ENCODE measurements around the gene PTPRS.

Gene PTPRS

DNA sequence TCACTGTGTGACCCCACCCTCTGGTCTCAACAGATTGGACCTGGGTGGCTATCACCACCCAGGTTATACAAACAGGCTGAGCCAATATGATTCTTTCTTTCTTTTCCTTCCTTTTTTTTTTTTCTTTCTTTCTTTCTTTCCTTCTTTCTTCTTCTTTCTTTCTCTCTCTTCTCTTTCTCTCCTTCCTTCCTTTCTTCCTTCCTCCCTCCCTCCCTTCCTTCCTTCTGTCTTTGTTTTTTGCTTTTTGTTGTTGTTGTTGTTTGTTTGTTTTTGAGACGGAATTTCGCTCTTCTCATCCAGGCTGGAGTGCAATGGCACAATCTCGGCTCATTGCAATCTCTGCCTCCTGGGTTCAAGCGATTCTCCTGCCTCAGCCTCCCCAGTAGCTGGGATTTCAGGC lies 17.0 kb upstream of the PTPRS start:
- Histone ChIP-seq H3K4me3 (ENCODE audit: low read depth in 1 of 2, low read length in 2 of 2) (no peak overlapping the region), H2AFZ (ENCODE audit: low read depth, low read length) (no peak overlapping the region), H3K27me3 (ENCODE audit: insufficient read depth, low read length, poor library complexity) (no peaks in the 10 kb centered on the region), H3K27ac (ENCODE audit: low read length) (no peak overlapping the region), H3K4me2 (ENCODE audit: insufficient read depth, low read length) (no peak overlapping the region), H3K4me1 (ENCODE audit: insufficient read depth, low read length) (no peaks in the 10 kb centered on the region), H4K20me1 (ENCODE audit: insufficient read depth, low read length) (peaks cover 7% of the 10 kb centered on the region; the same call in 1 of the 2 replicates), H3K79me2 (ENCODE audit: insufficient read depth, low read length) (no peaks in the 10 kb centered on the region), H3K9ac (ENCODE audit: low read depth, low read length) (no peak overlapping the region), H3K36me3 (ENCODE audit: insufficient read depth, low read length) (no peaks in the 10 kb centered on the region), H3K9me3 (ENCODE audit: insufficient read depth, low read length, severe bottlenecking) (no peaks in the 10 kb centered on the region)
- DNase-seq (no peak), ATAC-seq (ENCODE audit: insufficient read depth, low read depth) (no peak)
- TF ChIP-seq, protein P1, sequence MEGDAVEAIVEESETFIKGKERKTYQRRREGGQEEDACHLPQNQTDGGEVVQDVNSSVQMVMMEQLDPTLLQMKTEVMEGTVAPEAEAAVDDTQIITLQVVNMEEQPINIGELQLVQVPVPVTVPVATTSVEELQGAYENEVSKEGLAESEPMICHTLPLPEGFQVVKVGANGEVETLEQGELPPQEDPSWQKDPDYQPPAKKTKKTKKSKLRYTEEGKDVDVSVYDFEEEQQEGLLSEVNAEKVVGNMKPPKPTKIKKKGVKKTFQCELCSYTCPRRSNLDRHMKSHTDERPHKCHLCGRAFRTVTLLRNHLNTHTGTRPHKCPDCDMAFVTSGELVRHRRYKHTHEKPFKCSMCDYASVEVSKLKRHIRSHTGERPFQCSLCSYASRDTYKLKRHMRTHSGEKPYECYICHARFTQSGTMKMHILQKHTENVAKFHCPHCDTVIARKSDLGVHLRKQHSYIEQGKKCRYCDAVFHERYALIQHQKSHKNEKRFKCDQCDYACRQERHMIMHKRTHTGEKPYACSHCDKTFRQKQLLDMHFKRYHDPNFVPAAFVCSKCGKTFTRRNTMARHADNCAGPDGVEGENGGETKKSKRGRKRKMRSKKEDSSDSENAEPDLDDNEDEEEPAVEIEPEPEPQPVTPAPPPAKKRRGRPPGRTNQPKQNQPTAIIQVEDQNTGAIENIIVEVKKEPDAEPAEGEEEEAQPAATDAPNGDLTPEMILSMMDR (IDR thresholded peaks at IDR 0.05; ENCODE audit: borderline replicate concordance, extremely low read depth, low read length, poor library complexity, severe bottlenecking) = no peak
- no peak for TF ChIP-seq EZH2 (IDR thresholded peaks at IDR 0.05; ENCODE audit: borderline replicate concordance, low read depth, low read length, severe bottlenecking)

DNA sequence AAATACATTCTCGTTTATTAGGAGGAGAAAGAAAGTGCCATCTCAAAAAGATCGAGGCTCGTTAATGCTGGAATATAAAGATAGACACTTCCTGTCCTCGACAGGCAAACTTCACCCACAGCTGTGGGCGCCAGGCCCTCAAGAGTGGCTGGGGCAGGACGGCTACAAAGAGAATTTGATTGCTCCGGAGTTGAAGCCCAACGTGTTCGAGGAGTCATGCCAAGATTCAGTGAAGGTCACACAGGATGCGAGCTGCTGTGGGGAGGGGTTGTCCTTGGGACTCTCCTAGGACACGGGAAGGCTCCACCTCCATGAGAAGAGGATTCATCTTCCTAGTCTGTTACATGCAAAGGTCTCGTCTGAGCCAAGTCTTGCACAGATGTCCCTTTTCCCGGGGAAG lies 16.3 kb upstream of the PTPRS start:
- H3K4me2 ChIP-seq (ENCODE audit: insufficient read depth, low read length) = no peak overlapping the region
- H4K20me1 ChIP-seq (ENCODE audit: insufficient read depth, low read length) = peaks cover 7% of the 10 kb centered on the region; the same call in 1 of the 2 replicates
- TF ChIP-seq EZH2 (IDR thresholded peaks at IDR 0.05; ENCODE audit: borderline replicate concordance, low read depth, low read length, severe bottlenecking) = no peak
- TF ChIP-seq, protein P1 (IDR thresholded peaks at IDR 0.05; ENCODE audit: borderline replicate concordance, extremely low read depth, low read length, poor library complexity, severe bottlenecking) = no peak
- no peaks in the 10 kb centered on the region for H3K27me3 ChIP-seq (ENCODE audit: insufficient read depth, low read length, poor library complexity)
- H3K9ac ChIP-seq (ENCODE audit: low read depth, low read length) = no peak overlapping the region
- no peak overlapping the region for H3K4me3 ChIP-seq (ENCODE audit: low read depth in 1 of 2, low read length in 2 of 2)
- DNase-seq (no peak), ATAC-seq (ENCODE audit: insufficient read depth, low read depth) (no peak)
- no peak overlapping the region for H2AFZ ChIP-seq (ENCODE audit: low read depth, low read length)
- H3K9me3 ChIP-seq (ENCODE audit: insufficient read depth, low read length, severe bottlenecking) = no peaks in the 10 kb centered on the region
- H3K36me3 ChIP-seq (ENCODE audit: insufficient read depth, low read length) = no peaks in the 10 kb centered on the region
- no peaks in the 10 kb centered on the region for H3K4me1 ChIP-seq (ENCODE audit: insufficient read depth, low read length)
- no peaks in the 10 kb centered on the region for H3K79me2 ChIP-seq (ENCODE audit: insufficient read depth, low read length)
- no peak overlapping the region for H3K27ac ChIP-seq (ENCODE audit: low read length)

DNA sequence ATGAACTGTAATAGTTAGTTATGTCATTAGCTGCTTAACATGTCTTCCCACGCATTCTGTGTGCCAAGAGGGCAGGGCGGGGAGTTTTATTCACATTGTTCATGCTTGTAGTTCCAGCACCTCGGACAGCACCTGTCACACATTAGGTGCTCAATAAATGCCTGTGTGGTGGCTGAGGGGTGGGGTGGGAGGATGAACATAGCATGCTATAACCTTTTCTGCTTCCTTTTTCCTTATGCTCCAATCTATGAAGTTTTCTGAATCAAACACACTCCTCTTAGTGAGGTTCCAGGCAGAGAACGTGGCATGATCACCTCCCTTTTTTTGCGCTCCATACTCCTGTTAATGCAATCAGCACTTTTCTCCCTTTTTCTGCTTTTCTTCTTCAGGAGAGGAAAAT lies 15.8 kb upstream of the PTPRS start:
- Histone ChIP-seq H3K4me3 (ENCODE audit: low read depth in 1 of 2, low read length in 2 of 2) (no peak overlapping the region), H3K9ac (ENCODE audit: low read depth, low read length) (no peak overlapping the region), H4K20me1 (ENCODE audit: insufficient read depth, low read length) (peaks cover 7% of the 10 kb centered on the region; the same call in 1 of the 2 replicates), H3K27me3 (ENCODE audit: insufficient read depth, low read length, poor library complexity) (no peaks in the 10 kb centered on the region), H3K4me2 (ENCODE audit: insufficient read depth, low read length) (no peak overlapping the region), H3K4me1 (ENCODE audit: insufficient read depth, low read length) (no peaks in the 10 kb centered on the region), H3K79me2 (ENCODE audit: insufficient read depth, low read length) (no peaks in the 10 kb centered on the region), H3K9me3 (ENCODE audit: insufficient read depth, low read length, severe bottlenecking) (no peaks in the 10 kb centered on the region), H3K36me3 (ENCODE audit: insufficient read depth, low read length) (no peaks in the 10 kb centered on the region), H3K27ac (ENCODE audit: low read length) (no peak overlapping the region), H2AFZ (ENCODE audit: low read depth, low read length) (no peak overlapping the region)
- DNase-seq (peak; percentile 18), ATAC-seq (ENCODE audit: insufficient read depth, low read depth) (no peak)
- TF ChIP-seq EZH2 (IDR thresholded peaks at IDR 0.05; ENCODE audit: borderline replicate concordance, low read depth, low read length, severe bottlenecking) = no peak
- TF ChIP-seq, protein P1 (IDR thresholded peaks at IDR 0.05; ENCODE audit: borderline replicate concordance, extremely low read depth, low read length, poor library complexity, severe bottlenecking) = no peak

DNA sequence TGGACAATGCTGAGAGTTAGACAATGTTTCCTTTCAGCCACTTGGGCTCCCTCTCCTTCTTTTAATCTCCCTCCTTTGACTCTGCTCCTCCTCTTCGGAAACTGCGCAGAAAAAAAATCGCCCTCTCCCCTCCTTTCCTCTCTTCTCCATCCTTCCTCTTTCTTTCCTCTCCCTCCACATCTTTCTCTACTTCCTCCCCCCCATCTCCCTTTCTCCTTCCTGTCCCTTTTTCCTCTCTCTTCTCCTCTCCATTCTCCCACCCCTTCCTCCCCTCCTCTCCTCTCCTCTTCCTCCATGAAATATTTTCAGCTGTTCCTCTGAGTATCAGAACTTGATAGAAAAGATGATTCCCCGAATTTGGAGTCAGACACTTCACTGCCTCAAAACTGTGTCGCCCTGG lies 15.1 kb upstream of the PTPRS start:
- Histone ChIP-seq H2AFZ (ENCODE audit: low read depth, low read length) (no peak overlapping the region), H3K27ac (ENCODE audit: low read length) (no peak overlapping the region), H3K4me3 (ENCODE audit: low read depth in 1 of 2, low read length in 2 of 2) (no peak overlapping the region), H4K20me1 (ENCODE audit: insufficient read depth, low read length) (peaks cover 7% of the 10 kb centered on the region; the same call in 1 of the 2 replicates), H3K79me2 (ENCODE audit: insufficient read depth, low read length) (no peaks in the 10 kb centered on the region), H3K4me2 (ENCODE audit: insufficient read depth, low read length) (no peak overlapping the region), H3K9ac (ENCODE audit: low read depth, low read length) (no peak overlapping the region), H3K36me3 (ENCODE audit: insufficient read depth, low read length) (no peaks in the 10 kb centered on the region), H3K9me3 (ENCODE audit: insufficient read depth, low read length, severe bottlenecking) (no peaks in the 10 kb centered on the region), H3K27me3 (ENCODE audit: insufficient read depth, low read length, poor library complexity) (no peaks in the 10 kb centered on the region), H3K4me1 (ENCODE audit: insufficient read depth, low read length) (no peaks in the 10 kb centered on the region)
- TF ChIP-seq, protein P1 (IDR thresholded peaks at IDR 0.05; ENCODE audit: borderline replicate concordance, extremely low read depth, low read length, poor library complexity, severe bottlenecking) = no peak
- no peak for TF ChIP-seq EZH2 (IDR thresholded peaks at IDR 0.05; ENCODE audit: borderline replicate concordance, low read depth, low read length, severe bottlenecking)
- no peak for DNase-seq
- ATAC-seq (ENCODE audit: insufficient read depth, low read depth) = no peak
